HEK293 (cell line): Measurements from ENCODE around the gene FKBP4.

Source experiments
- BCL6B ChIP-seq: fragments of 450-650 bp; formaldehyde crosslinking; IDR thresholded peaks from 2 replicates; pipeline ENCODE4 v1.5.1; 2017; ENCODE audit warnings: missing biosample characterization, missing genetic modification characterization
- PRDM10 ChIP-seq: fragments of 450-650 bp; formaldehyde crosslinking; IDR thresholded peaks from 2 replicates; pipeline ENCODE4 v1.5.1; 2016; ENCODE audit warnings: missing biosample characterization, missing genetic modification characterization
- PRDM4 ChIP-seq: fragments of 450-650 bp; formaldehyde crosslinking; IDR thresholded peaks from 2 replicates; pipeline ENCODE4 v1.5.1; 2017; ENCODE audit warnings: missing biosample characterization, missing genetic modification characterization
- TSHZ1 ChIP-seq: fragments of 450-650 bp; formaldehyde crosslinking; IDR thresholded peaks from 2 replicates; pipeline ENCODE4 v1.5.1; 2016; ENCODE audit warnings: missing biosample characterization, missing genetic modification characterization, borderline replicate concordance
- ZBTB8A ChIP-seq: fragments of 450-650 bp; formaldehyde crosslinking; IDR thresholded peaks from 2 replicates; pipeline ENCODE4 v1.5.1; 2016; ENCODE audit warnings: missing biosample characterization, missing genetic modification characterization
- ZXDB ChIP-seq: fragments of 450-650 bp; formaldehyde crosslinking; IDR thresholded peaks from 2 replicates; pipeline ENCODE4 v1.5.1; 2016; ENCODE audit warnings: missing biosample characterization, missing genetic modification characterization

- TF ChIP-seq PRDM4 (tag by site-specific recombination) (no peak), ZBTB8A (tag by site-specific recombination) (no peak), TSHZ1 (tag by site-specific recombination) (no peak), PRDM10 (tag by site-specific recombination) (no peak), BCL6B (no peak), ZXDB (tag by site-specific recombination) (no peak)
Measured at GRCh38 chr12:2811801-2812200, 17.0 kb downstream of the FKBP4 start.
